Measurements from ENCODE around the gene ARAP3. TPM values are rescaled to one million over a fixed set of nuclear protein-coding genes. Genes with fewer than 3 reads are reported as not detected.
A peak's percentile ranks its signal among the peaks of the same experiment; 100 is the strongest.

ARAP3 gene
- total and polyA plus RNA-seq, 9 of the 15 experiments (the other 6 are each of a cell fraction or from before 2014, with no cell fraction given), result 0.83 to 25.7 (median 6.4) TPM

DNA sequence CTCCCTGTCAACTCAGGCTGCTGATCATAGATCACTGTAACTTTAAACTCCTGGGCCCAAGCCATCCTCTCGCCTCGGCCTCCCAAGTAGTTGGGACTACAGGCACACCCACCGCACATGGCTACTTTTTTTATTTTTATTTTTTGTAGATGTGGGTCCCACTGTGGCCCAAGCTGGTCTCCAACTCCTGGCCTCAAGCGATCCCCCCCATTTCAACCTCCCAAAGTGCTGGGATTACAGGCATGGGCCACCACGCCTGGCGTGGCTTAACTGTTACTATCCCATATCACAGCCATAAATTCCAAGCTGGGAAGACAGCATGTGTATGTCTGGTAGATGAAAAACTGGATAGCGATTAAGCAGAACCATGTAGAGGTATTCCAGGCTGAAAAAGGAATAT, 46.4 kb downstream of the ARAP3 start:
- in situ Hi-C loops (cut with MboI), result loop anchor here (5.0 kb wide), 1 partner anchor 43 kb away; no protein-coding TSS in a partner anchor
- POLR2A ChIA-PET, result interaction anchor here (0.7 to 2.2 kb wide), 4 partner anchors 10 to 128 kb away, joined by 3 to 12 read pairs (median 3); no protein-coding TSS in a partner anchor

More for the DNA sequence above, 46.4 kb downstream of the ARAP3 start:
- FAIRE-seq, result no peak
- no peak for DNase-seq (ENCODE audit: extremely low read depth in 1 of 4, low spot score in 3 of 4)
- Histone ChIP-seq H3K9me1 (ENCODE audit: control insufficient read depth, insufficient read depth, low read length) (peaks cover 5% of the 10 kb centered on the region), H3K4me3 (peak overlapping the region; percentile 91), H3K9ac (ENCODE audit: insufficient read depth in 1 of 2, low read depth in 2 of 2, low read length in 2 of 2) (peak overlapping the region; percentile 88 to 95; a peak in 3 of 4 replicates), H3K4me1 (replicated peaks in 1 of 2; ENCODE audit: control insufficient read depth in 2 of 2, insufficient read depth in 2 of 2, low read length in 2 of 2) (peaks cover 42 to 44% of the 10 kb centered on the region in 2 experiments), H3K4me2 (ENCODE audit: insufficient read depth, low read length) (peak overlapping the region; percentile 100), H2AFZ (ENCODE audit: low read depth, low read length) (no peak overlapping the region), H3K79me2 (ENCODE audit: control insufficient read depth, insufficient read depth, low read length) (peaks cover 79% of the 10 kb centered on the region), H3K36me3 (ENCODE audit: control insufficient read depth, insufficient read depth, low read length) (peaks cover 66% of the 10 kb centered on the region), H3K9me3 (replicated peaks; ENCODE audit: control insufficient read depth, insufficient read depth, low read depth, low read length) (no peaks in the 10 kb centered on the region), H3K27ac (ENCODE audit: extremely low read depth, low read depth, low read length) (peak overlapping the region; percentile 84), H4K20me1 (replicated peaks; ENCODE audit: control insufficient read depth, insufficient read depth, low read length) (peaks cover 8% of the 10 kb centered on the region; the same call in 1 of the 2 replicates), H3K27me3 (ENCODE audit: control insufficient read depth in 2 of 2, insufficient read depth in 2 of 2, low read length in 2 of 2) (no peaks in the 10 kb centered on the region)
- 6% methylated on average over 7 of the region's 7 CpGs for WGBS (ENCODE audit: insufficient coverage, low coverage, missing lambda C conversion rate)
- intact Hi-C loops (cut with micrococcal nuclease), result loop anchor here (2.0 to 5.0 kb wide), 2 partner anchors 17 to 43 kb away; partner anchors contain the start of gene DIAPH1
- TF ChIP-seq MGA (IDR thresholded peaks at IDR 0.05) (0 out of 2 replicates have a peak, but pooled peaks have one; percentile 29), SNIP1 (IDR thresholded peaks at IDR 0.05; ENCODE audit: low read depth) (no peak), EP400 (IDR thresholded peaks at IDR 0.05) (0 out of 2 replicates have a peak, but pooled peaks have one; percentile 2)
- CTCF ChIA-PET (ENCODE audit: low intra/inter-chr PET ratio), result no interaction called here
- BruUV-seq (replicated peaks), result no TSS peak
- ATAC-seq, result no peak

Data from K562 (cell line).